CD14-positive monocyte (primary cell): ENCODE results near the gene FRMPD1. TPM values are rescaled to one million over a fixed set of nuclear protein-coding genes. Genes with fewer than 3 reads are reported as not detected.

Experiments used
- DNase-seq, 3 donors: peaks; one replicate each; pipeline ENCODE4 v3.0.0-alpha.2; 2011 to 2022
- H2AFZ ChIP-seq: 2 replicates; pipeline ENCODE4 v1.6.0; 2012; ENCODE audit warnings: mild to moderate bottlenecking, low read depth, low read length, inconsistent platforms; ENCODE audit not compliant: insufficient read depth, poor library complexity, severe bottlenecking
- H3K27ac ChIP-seq, 2 donors: 1 replicate in 1 of 2; 2 replicates in 1 of 2; pipeline ENCODE4 v1.5.1; 2012 to 2013; ENCODE audit warnings: low read length in 2 of 2, control low read depth in 1 of 2, inconsistent platforms in 1 of 2, low read depth in 1 of 2, mild to moderate bottlenecking in 1 of 2
- H3K27me3 ChIP-seq, 2 donors: one replicate each; pipeline versions ENCODE4 v1.6.0 to v1.6.1; 2011 to 2013; ENCODE audit warnings: low read length in 2 of 2; ENCODE audit not compliant: control insufficient read depth in 2 of 2, insufficient read depth in 2 of 2
- H3K36me3 ChIP-seq, 2 donors: replicated peaks in 1 of 2; 1 replicate in 1 of 2; 2 replicates in 1 of 2; pipeline versions ENCODE4 v1.5.1 to v1.6.1; 2012 to 2013; ENCODE audit warnings: low read length in 2 of 2, control low read depth in 1 of 2, inconsistent platforms in 1 of 2, mild to moderate bottlenecking in 1 of 2; ENCODE audit not compliant: insufficient read depth in 2 of 2, control insufficient read depth in 1 of 2
- H3K4me1 ChIP-seq, 2 donors: 1 replicate in 1 of 2; 2 replicates in 1 of 2; pipeline versions ENCODE4 v1.5.1 to v1.6.1; 2012 to 2013; ENCODE audit warnings: low read length in 2 of 2, control low read depth in 1 of 2, inconsistent platforms in 1 of 2, mild to moderate bottlenecking in 1 of 2, moderate library complexity in 1 of 2; ENCODE audit not compliant: insufficient read depth in 2 of 2, control insufficient read depth in 1 of 2
- H3K4me2 ChIP-seq: replicated peaks from 2 replicates; pipeline ENCODE3; 2012; ENCODE audit warnings: low read length, moderate library complexity, mild to moderate bottlenecking; ENCODE audit not compliant: poor library complexity, severe bottlenecking; ENCODE audit errors: extremely low read depth
- H3K4me3 ChIP-seq, 3 experiments: fragments of 200-600 bp in 1 of 3; sonication (generic) in 1 of 3; replicated peaks in 1 of 3; 1 replicate in 2 of 3; 2 replicates in 1 of 3; pipeline ENCODE4 v1.5.1; 2011 to 2013; ENCODE audit warnings: low read length in 3 of 3, mild to moderate bottlenecking in 3 of 3, control low read depth in 2 of 3, low read depth in 2 of 3, inconsistent platforms in 1 of 3, moderate library complexity in 1 of 3
- H3K79me2 ChIP-seq: 2 replicates; pipeline ENCODE4 v1.6.0; 2012; ENCODE audit warnings: mild to moderate bottlenecking, control low read depth, inconsistent platforms, low read length, moderate library complexity; ENCODE audit not compliant: insufficient read depth
- H3K9ac ChIP-seq: 2 replicates; pipeline ENCODE4 v1.6.0; 2017; ENCODE audit warnings: low read length, mild to moderate bottlenecking; ENCODE audit not compliant: insufficient read depth, poor library complexity, severe bottlenecking
- H3K9me3 ChIP-seq, 2 donors: replicated peaks in 1 of 2; 1 replicate in 1 of 2; 2 replicates in 1 of 2; pipeline versions ENCODE4 v1.5.1 to v1.6.1; 2012 to 2013; ENCODE audit warnings: low read length in 2 of 2, control low read depth in 1 of 2; ENCODE audit not compliant: control insufficient read depth in 1 of 2, insufficient read depth in 1 of 2
- H4K20me1 ChIP-seq: 2 replicates; pipeline ENCODE4 v1.6.0; 2012; ENCODE audit warnings: mild to moderate bottlenecking, low read length, control low read depth, moderate library complexity; ENCODE audit not compliant: insufficient read depth
- H3K27ac Mint-ChIP-seq, 7 donors: one replicate each; pipeline ENCODE4 v1.8.0; 2020; ENCODE audit warnings: mild to moderate bottlenecking in 7 of 7, mixed read lengths in 7 of 7, moderate library complexity in 6 of 7, inconsistent platforms in 2 of 7
- H3K27me3 Mint-ChIP-seq, 3 donors: one replicate each; pipeline ENCODE4 v1.8.0; 2021 to 2022; ENCODE audit warnings: low read depth in 3 of 3, mild to moderate bottlenecking in 3 of 3, mixed read lengths in 3 of 3, moderate library complexity in 3 of 3, inconsistent platforms in 1 of 3
- H3K36me3 Mint-ChIP-seq, 2 donors: one replicate each; pipeline ENCODE4 v1.8.0; 2020; ENCODE audit warnings: mixed read lengths in 2 of 2, inconsistent platforms in 1 of 2, mild to moderate bottlenecking in 1 of 2
- H3K4me1 Mint-ChIP-seq: one replicate; pipeline ENCODE4 v1.8.0; 2020; ENCODE audit warnings: mild to moderate bottlenecking, mixed read lengths
- H3K4me3 Mint-ChIP-seq, 2 donors: one replicate each; pipeline ENCODE4 v1.8.0; 2020; ENCODE audit warnings: mild to moderate bottlenecking in 2 of 2, mixed read lengths in 2 of 2, moderate library complexity in 1 of 2
- H3K9me3 Mint-ChIP-seq, 7 donors: one replicate each; pipeline ENCODE4 v1.8.0; 2020 to 2022; ENCODE audit warnings: mixed read lengths in 7 of 7, mild to moderate bottlenecking in 6 of 7, moderate library complexity in 6 of 7, inconsistent platforms in 2 of 7
- WGBS: methylation state at CpG from one replicate; pipeline ENCODE4 v1.1.5; 2013; ENCODE audit warnings: missing lambda C conversion rate; ENCODE audit not compliant: insufficient coverage; 5-methylcytosine and 5-hydroxymethylcytosine counted together
- intact Hi-C, 2 donors: fragments of 100-400 bp; cut with micrococcal nuclease; formaldehyde crosslinking; loops; one replicate each; pipeline versions ENCODE4 v1.15.0 to v1.15.1; 2023
- polyA plus RNA-seq, 3 donors: library from polyadenylated mRNA; depleted of rRNA in 1 of 3; unstranded in 2 of 3; stranded (reverse) in 1 of 3; fragments of 300-500 nt in 2 of 3; fragments of >200 nt in 1 of 3; fragmentation: Illumina TruSeq in 2 of 3; gene quantifications; 1 replicate in 2 of 3; 2 replicates in 1 of 3; pipeline ENCODE4 v1.2.3, GENCODE V29; 2012 to 2021
- TF ChIP-seq, protein P1 (sequence below): fragments of 200-600 bp; IDR thresholded peaks from one replicate; pipeline ENCODE4 v1.8.0; 2022; ENCODE audit warnings: antibody characterized with exemption, mild to moderate bottlenecking

Gene FRMPD1
- polyA plus RNA-seq, 3 donors = 0.03 TPM; not detected in 2

DNA sequence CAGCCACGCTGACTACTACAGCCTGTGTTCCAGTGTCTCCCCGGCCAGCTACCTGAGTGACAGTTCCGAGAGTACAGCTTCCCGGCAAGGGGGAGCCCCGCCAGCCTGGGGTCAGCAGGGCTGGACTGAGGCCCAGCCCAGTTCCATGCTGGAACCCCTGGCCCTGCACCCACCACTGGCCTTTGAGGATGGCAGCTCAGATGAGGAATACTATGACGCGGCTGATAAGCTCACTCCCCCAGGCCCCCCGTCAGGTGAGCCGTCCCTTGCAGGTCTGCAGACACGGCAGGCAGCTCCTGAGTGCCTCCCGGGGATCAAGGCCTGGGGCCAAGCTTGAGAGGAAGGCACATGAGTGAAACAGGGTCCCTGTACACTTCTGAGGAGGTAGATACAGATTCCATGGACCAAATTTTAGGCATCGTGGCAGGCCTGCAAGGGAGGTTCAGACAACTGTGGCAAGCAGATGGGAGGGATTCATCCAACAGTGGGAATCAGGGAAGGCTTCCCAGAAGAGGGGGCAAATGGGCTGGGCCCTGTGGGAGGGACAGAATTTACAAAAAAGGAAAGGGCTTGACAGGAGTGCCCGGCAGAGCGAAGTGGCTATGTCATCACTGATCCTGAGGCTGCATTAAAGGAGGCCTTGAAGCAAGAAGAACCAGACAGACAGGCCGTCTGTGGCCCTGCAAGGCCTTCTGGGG is 90.0 kb downstream of the FRMPD1 start:
- intact Hi-C loops = no loop called here
- H3K36me3 Mint-ChIP-seq = no peaks in the 10 kb centered on the region
- no peak overlapping the region for H3K4me3 Mint-ChIP-seq
- no peaks in the 10 kb centered on the region for H3K9me3 Mint-ChIP-seq
- DNase-seq = no peak
- H3K4me1 Mint-ChIP-seq = no peaks in the 10 kb centered on the region
- no peaks in the 10 kb centered on the region for H3K9me3 ChIP-seq
- no peaks in the 10 kb centered on the region for H3K36me3 ChIP-seq
- H3K27me3 Mint-ChIP-seq = peaks cover 2% of the 10 kb centered on the region in 3 donors
- H2AFZ ChIP-seq = no peak overlapping the region
- H3K27me3 ChIP-seq = no peaks in the 10 kb centered on the region
- no peak overlapping the region for H3K4me3 ChIP-seq
- no peaks in the 10 kb centered on the region for H3K79me2 ChIP-seq
- TF ChIP-seq, protein P1, sequence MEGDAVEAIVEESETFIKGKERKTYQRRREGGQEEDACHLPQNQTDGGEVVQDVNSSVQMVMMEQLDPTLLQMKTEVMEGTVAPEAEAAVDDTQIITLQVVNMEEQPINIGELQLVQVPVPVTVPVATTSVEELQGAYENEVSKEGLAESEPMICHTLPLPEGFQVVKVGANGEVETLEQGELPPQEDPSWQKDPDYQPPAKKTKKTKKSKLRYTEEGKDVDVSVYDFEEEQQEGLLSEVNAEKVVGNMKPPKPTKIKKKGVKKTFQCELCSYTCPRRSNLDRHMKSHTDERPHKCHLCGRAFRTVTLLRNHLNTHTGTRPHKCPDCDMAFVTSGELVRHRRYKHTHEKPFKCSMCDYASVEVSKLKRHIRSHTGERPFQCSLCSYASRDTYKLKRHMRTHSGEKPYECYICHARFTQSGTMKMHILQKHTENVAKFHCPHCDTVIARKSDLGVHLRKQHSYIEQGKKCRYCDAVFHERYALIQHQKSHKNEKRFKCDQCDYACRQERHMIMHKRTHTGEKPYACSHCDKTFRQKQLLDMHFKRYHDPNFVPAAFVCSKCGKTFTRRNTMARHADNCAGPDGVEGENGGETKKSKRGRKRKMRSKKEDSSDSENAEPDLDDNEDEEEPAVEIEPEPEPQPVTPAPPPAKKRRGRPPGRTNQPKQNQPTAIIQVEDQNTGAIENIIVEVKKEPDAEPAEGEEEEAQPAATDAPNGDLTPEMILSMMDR = no peak
- no peaks in the 10 kb centered on the region for H3K4me1 ChIP-seq
- H3K27ac ChIP-seq = no peak overlapping the region
- H3K4me2 ChIP-seq = no peak overlapping the region
- no peak overlapping the region for H3K27ac Mint-ChIP-seq
- no peak overlapping the region for H3K9ac ChIP-seq
- WGBS = 87% methylated on average over 13 of the region's 15 CpGs
- H4K20me1 ChIP-seq = no peaks in the 10 kb centered on the region

DNA sequence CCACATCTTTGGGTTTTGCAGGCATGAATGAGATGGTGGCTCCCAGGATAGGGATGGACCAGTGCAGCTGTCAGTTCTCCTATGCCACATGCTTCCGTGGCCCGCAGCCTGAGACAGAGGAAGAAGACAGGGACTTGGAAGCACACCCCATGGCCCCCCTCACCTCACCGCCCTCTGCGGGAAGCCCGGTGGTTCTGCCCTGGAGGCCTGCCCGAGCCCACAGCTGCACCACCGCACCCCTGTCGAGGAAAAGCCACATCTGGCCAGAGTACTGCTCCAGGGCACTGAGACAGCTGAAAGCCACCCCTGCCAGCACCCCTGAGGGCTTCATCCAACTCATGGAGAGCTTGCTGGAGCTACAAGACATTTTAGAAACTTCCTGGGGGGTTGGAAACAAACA is 95.2 kb downstream of the FRMPD1 start:
- no peak for DNase-seq
- 42% methylated on average over 5 of the region's 8 CpGs for WGBS
- H3K9ac ChIP-seq = no peak overlapping the region
- H3K27me3 ChIP-seq = no peaks in the 10 kb centered on the region
- no peaks in the 10 kb centered on the region for H3K36me3 ChIP-seq
- Mint-ChIP-seq H3K4me3 (no peak overlapping the region), H3K27ac (peak overlapping the region in 1 of 7 donors; percentile 59), H3K9me3 (no peaks in the 10 kb centered on the region), H3K4me1 (no peaks in the 10 kb centered on the region), H3K36me3 (no peaks in the 10 kb centered on the region), H3K27me3 (peaks cover 2 to 9% (median 2%) of the 10 kb centered on the region in 3 donors)
- no peak overlapping the region for H3K27ac ChIP-seq
- intact Hi-C loops = loop anchor here (5.0 kb wide), 2 partner anchors 616 to 656 kb away; no protein-coding TSS in a partner anchor
- H2AFZ ChIP-seq = no peak overlapping the region
- no peaks in the 10 kb centered on the region for H3K79me2 ChIP-seq
- no peak overlapping the region for H3K4me3 ChIP-seq
- H3K4me2 ChIP-seq = no peak overlapping the region
- H3K9me3 ChIP-seq = no peaks in the 10 kb centered on the region
- no peaks in the 10 kb centered on the region for H3K4me1 ChIP-seq
- TF ChIP-seq, protein P1 = no peak
- no peaks in the 10 kb centered on the region for H4K20me1 ChIP-seq
